WTC11 (cell line): ENCODE measurements around the gene NRG3. TPM values are rescaled to one million over a fixed set of nuclear protein-coding genes. Genes with fewer than 3 reads are reported as not detected.

Experiments
- ATAC-seq: fragments of 200-7000 bp; cut with Tn5 transposase; 2 replicates; pipeline ENCODE4 v1.10.0; 2021; ENCODE audit warnings: mild to moderate bottlenecking, moderate library complexity
- CTCF ChIA-PET: fragments of 300-600 bp; sonication (Branson Sonifier 250); formaldehyde crosslinking; loops from one replicate; lab custom pipeline; 2021; ENCODE audit warnings: antibody characterized with exemption; lab: Charles Lee
- POLR2A ChIA-PET: fragments of 350-600 bp; sonication (Branson Sonifier 250); formaldehyde crosslinking; loops from one replicate; lab custom pipeline; 2021; ENCODE audit warnings: antibody characterized with exemption; lab: Charles Lee
- DNase-seq: peaks from one replicate; pipeline ENCODE4 v3.0.0; 2021; ENCODE audit warnings: low spot score
- H3K27ac Mint-ChIP-seq: 2 replicates; pipeline ENCODE4 v1.8.0; 2021; ENCODE audit warnings: mixed read lengths
- H3K27me3 Mint-ChIP-seq: 2 replicates; pipeline ENCODE4 v1.8.0; 2021; ENCODE audit warnings: low read depth, mild to moderate bottlenecking, moderate library complexity, mixed read lengths
- H3K36me3 Mint-ChIP-seq: 2 replicates; pipeline ENCODE4 v1.8.0; 2021; ENCODE audit warnings: mixed read lengths
- H3K4me1 Mint-ChIP-seq: 2 replicates; pipeline ENCODE4 v1.8.0; 2022; ENCODE audit warnings: mixed read lengths
- H3K4me3 Mint-ChIP-seq: 2 replicates; pipeline ENCODE4 v1.8.0; 2021; ENCODE audit warnings: mild to moderate bottlenecking, moderate library complexity, mixed read lengths
- H3K9me3 Mint-ChIP-seq: 2 replicates; pipeline ENCODE4 v1.8.0; 2021; ENCODE audit warnings: mixed read lengths
- ELF4 ChIP-seq: sonication (generic); formaldehyde crosslinking; IDR thresholded peaks from 2 replicates; pipeline ENCODE4 v1.8.1; 2022; ENCODE audit warnings: low read depth, mild to moderate bottlenecking, moderate library complexity, missing genetic modification reagents
- EMX1 ChIP-seq: fragments of 250-450 bp; sonication (Bioruptor Pico); IDR thresholded peaks from 2 replicates; pipeline ENCODE4 v1.8.0; 2021; ENCODE audit warnings: mild to moderate bottlenecking
- FOXP1 ChIP-seq: sonication (generic); formaldehyde crosslinking; IDR thresholded peaks from 2 replicates; pipeline ENCODE4 v1.8.0; 2022; ENCODE audit warnings: missing genetic modification reagents, mild to moderate bottlenecking, moderate library complexity, borderline replicate concordance
- KAT7 ChIP-seq: sonication (generic); formaldehyde crosslinking; IDR thresholded peaks from 2 replicates; pipeline ENCODE4 v1.8.1; 2023; ENCODE audit warnings: missing genetic modification reagents, mild to moderate bottlenecking, borderline replicate concordance
- SMAD3 ChIP-seq: sonication (generic); formaldehyde crosslinking; IDR thresholded peaks from 2 replicates; pipeline ENCODE4 v1.8.0; 2022; ENCODE audit warnings: missing genetic modification reagents, mild to moderate bottlenecking, borderline replicate concordance
- SMAD4 ChIP-seq: sonication (generic); formaldehyde crosslinking; IDR thresholded peaks from 2 replicates; pipeline ENCODE4 v1.8.0; 2022; ENCODE audit warnings: mild to moderate bottlenecking, missing genetic modification reagents
- SP1 ChIP-seq: sonication (generic); formaldehyde crosslinking; conservative IDR thresholded peaks from 2 replicates; pipeline ENCODE4 v1.8.1; 2022; ENCODE audit warnings: missing genetic modification reagents
- TEAD1 ChIP-seq: sonication (generic); formaldehyde crosslinking; IDR thresholded peaks from 2 replicates; pipeline ENCODE4 v1.8.0; 2022; ENCODE audit warnings: mild to moderate bottlenecking, missing genetic modification reagents
- ZNF263 ChIP-seq: sonication (generic); formaldehyde crosslinking; IDR thresholded peaks from 2 replicates; pipeline ENCODE4 v1.8.1; 2022; ENCODE audit warnings: low read depth, mild to moderate bottlenecking, moderate library complexity, missing genetic modification reagents
- ZNF423 ChIP-seq: fragments of 250-450 bp; sonication (Bioruptor Pico); IDR thresholded peaks from 2 replicates; pipeline ENCODE4 v2.1.2; 2022; ENCODE audit warnings: mild to moderate bottlenecking, moderate library complexity
- total RNA-seq: library from RNA; stranded (reverse); gene quantifications from 3 replicates; pipeline ENCODE4 v1.2.3, GENCODE V29; 2021
- TF ChIP-seq, protein P1 (sequence below): sonication (generic); formaldehyde crosslinking; IDR thresholded peaks from 2 replicates; pipeline ENCODE4 v1.8.0; 2023; ENCODE audit warnings: mild to moderate bottlenecking, missing genetic modification reagents
- TF ChIP-seq, protein P2 (sequence below): fragments of 200-600 bp; IDR thresholded peaks from 2 replicates; pipeline ENCODE4 v1.8.0; 2022; ENCODE audit warnings: antibody characterized with exemption
- TF ChIP-seq, protein P3 (sequence below): sonication (generic); formaldehyde crosslinking; conservative IDR thresholded peaks from 2 replicates; pipeline ENCODE4 v1.8.1; 2023; ENCODE audit warnings: mild to moderate bottlenecking, low read depth, missing genetic modification reagents, moderate library complexity
- TF ChIP-seq, protein P4 (sequence below): sonication (generic); formaldehyde crosslinking; IDR thresholded peaks from 2 replicates; pipeline ENCODE4 v1.8.1; 2023; ENCODE audit warnings: mild to moderate bottlenecking, moderate library complexity, missing genetic modification reagents
- TF ChIP-seq, protein P5 (sequence below): sonication (generic); formaldehyde crosslinking; IDR thresholded peaks from 2 replicates; pipeline ENCODE4 v1.8.1; 2023; ENCODE audit warnings: mild to moderate bottlenecking, missing genetic modification reagents
- TF ChIP-seq, protein P6 (sequence below): sonication (generic); formaldehyde crosslinking; IDR thresholded peaks from 2 replicates; pipeline ENCODE4 v1.8.0; 2022; ENCODE audit warnings: mild to moderate bottlenecking, missing genetic modification reagents
- TF ChIP-seq, protein P7 (sequence below): fragments of 250-450 bp; sonication (Bioruptor Pico); IDR thresholded peaks from 2 replicates; pipeline ENCODE4 v1.8.0; 2021; ENCODE audit warnings: mild to moderate bottlenecking
- TF ChIP-seq, protein P8 (sequence below): sonication (generic); formaldehyde crosslinking; IDR thresholded peaks from 2 replicates; pipeline ENCODE4 v1.8.0; 2022; ENCODE audit warnings: mild to moderate bottlenecking, missing genetic modification reagents

NRG3 gene
- total RNA-seq, 1 experiment from 2014 or later: 7.0 TPM

DNA sequence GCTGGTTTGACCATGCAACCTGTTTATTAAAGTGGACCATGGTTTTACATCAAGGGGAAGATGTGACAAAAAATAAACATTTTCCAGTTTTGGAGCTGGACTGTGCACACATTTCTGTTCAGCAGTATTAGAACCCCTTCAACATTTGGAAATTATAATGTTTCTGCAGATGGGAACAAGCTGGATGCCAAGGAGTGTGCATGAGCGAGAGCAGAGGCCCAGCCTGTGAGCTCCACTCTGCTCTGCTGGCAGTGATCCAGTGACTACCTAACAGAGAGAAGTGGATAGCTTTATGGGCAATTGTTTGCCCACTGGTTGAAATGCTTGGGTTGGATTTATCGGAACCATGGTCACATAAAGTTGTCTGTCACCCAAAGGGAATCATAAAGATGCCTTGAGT is 456.7 kb downstream of the NRG3 start (continued):
- TF ChIP-seq, protein P1, sequence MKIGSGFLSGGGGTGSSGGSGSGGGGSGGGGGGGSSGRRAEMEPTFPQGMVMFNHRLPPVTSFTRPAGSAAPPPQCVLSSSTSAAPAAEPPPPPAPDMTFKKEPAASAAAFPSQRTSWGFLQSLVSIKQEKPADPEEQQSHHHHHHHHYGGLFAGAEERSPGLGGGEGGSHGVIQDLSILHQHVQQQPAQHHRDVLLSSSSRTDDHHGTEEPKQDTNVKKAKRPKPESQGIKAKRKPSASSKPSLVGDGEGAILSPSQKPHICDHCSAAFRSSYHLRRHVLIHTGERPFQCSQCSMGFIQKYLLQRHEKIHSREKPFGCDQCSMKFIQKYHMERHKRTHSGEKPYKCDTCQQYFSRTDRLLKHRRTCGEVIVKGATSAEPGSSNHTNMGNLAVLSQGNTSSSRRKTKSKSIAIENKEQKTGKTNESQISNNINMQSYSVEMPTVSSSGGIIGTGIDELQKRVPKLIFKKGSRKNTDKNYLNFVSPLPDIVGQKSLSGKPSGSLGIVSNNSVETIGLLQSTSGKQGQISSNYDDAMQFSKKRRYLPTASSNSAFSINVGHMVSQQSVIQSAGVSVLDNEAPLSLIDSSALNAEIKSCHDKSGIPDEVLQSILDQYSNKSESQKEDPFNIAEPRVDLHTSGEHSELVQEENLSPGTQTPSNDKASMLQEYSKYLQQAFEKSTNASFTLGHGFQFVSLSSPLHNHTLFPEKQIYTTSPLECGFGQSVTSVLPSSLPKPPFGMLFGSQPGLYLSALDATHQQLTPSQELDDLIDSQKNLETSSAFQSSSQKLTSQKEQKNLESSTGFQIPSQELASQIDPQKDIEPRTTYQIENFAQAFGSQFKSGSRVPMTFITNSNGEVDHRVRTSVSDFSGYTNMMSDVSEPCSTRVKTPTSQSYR (CRISPR knock-in tag): no peak
- TF ChIP-seq TEAD1 (no peak), KAT7 (CRISPR knock-in tag) (no peak), SMAD3 (no peak), FOXP1 (no peak), EMX1 (no peak)
- TF ChIP-seq, protein P2, sequence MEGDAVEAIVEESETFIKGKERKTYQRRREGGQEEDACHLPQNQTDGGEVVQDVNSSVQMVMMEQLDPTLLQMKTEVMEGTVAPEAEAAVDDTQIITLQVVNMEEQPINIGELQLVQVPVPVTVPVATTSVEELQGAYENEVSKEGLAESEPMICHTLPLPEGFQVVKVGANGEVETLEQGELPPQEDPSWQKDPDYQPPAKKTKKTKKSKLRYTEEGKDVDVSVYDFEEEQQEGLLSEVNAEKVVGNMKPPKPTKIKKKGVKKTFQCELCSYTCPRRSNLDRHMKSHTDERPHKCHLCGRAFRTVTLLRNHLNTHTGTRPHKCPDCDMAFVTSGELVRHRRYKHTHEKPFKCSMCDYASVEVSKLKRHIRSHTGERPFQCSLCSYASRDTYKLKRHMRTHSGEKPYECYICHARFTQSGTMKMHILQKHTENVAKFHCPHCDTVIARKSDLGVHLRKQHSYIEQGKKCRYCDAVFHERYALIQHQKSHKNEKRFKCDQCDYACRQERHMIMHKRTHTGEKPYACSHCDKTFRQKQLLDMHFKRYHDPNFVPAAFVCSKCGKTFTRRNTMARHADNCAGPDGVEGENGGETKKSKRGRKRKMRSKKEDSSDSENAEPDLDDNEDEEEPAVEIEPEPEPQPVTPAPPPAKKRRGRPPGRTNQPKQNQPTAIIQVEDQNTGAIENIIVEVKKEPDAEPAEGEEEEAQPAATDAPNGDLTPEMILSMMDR: no peak
- TF ChIP-seq, protein P3, sequence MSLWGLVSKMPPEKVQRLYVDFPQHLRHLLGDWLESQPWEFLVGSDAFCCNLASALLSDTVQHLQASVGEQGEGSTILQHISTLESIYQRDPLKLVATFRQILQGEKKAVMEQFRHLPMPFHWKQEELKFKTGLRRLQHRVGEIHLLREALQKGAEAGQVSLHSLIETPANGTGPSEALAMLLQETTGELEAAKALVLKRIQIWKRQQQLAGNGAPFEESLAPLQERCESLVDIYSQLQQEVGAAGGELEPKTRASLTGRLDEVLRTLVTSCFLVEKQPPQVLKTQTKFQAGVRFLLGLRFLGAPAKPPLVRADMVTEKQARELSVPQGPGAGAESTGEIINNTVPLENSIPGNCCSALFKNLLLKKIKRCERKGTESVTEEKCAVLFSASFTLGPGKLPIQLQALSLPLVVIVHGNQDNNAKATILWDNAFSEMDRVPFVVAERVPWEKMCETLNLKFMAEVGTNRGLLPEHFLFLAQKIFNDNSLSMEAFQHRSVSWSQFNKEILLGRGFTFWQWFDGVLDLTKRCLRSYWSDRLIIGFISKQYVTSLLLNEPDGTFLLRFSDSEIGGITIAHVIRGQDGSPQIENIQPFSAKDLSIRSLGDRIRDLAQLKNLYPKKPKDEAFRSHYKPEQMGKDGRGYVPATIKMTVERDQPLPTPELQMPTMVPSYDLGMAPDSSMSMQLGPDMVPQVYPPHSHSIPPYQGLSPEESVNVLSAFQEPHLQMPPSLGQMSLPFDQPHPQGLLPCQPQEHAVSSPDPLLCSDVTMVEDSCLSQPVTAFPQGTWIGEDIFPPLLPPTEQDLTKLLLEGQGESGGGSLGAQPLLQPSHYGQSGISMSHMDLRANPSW (CRISPR knock-in tag): no peak
- TF ChIP-seq, protein P4, sequence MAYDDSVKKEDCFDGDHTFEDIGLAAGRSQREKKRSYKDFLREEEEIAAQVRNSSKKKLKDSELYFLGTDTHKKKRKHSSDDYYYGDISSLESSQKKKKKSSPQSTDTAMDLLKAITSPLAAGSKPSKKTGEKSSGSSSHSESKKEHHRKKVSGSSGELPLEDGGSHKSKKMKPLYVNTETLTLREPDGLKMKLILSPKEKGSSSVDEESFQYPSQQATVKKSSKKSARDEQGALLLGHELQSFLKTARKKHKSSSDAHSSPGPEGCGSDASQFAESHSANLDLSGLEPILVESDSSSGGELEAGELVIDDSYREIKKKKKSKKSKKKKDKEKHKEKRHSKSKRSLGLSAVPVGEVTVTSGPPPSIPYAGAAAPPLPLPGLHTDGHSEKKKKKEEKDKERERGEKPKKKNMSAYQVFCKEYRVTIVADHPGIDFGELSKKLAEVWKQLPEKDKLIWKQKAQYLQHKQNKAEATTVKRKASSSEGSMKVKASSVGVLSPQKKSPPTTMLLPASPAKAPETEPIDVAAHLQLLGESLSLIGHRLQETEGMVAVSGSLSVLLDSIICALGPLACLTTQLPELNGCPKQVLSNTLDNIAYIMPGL: no peak
- TF ChIP-seq, protein P5, sequence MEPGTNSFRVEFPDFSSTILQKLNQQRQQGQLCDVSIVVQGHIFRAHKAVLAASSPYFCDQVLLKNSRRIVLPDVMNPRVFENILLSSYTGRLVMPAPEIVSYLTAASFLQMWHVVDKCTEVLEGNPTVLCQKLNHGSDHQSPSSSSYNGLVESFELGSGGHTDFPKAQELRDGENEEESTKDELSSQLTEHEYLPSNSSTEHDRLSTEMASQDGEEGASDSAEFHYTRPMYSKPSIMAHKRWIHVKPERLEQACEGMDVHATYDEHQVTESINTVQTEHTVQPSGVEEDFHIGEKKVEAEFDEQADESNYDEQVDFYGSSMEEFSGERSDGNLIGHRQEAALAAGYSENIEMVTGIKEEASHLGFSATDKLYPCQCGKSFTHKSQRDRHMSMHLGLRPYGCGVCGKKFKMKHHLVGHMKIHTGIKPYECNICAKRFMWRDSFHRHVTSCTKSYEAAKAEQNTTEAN (CRISPR knock-in tag): no peak

DNA sequence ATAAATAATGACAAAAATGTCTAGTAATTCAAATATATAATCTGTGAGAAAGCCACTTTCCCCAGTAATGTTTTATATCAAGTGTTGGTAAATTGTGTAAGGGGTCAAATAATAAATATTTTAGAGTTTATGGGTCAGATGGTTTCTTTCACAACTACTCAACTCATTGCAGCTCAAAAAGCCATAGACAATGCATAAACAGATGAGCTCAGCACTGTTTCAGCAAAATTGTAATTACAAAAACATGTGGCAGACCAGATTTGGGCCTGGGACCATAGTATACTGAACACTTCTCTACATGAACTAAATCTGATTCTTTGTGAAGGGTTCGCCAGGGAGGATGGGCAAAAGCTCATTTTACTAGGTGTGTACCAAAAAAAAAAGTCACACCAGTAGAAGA is 460.8 kb downstream of the NRG3 start:
- DNase-seq: no peak
- peaks cover 6% of the 10 kb centered on the region for H3K4me1 Mint-ChIP-seq
- no peaks in the 10 kb centered on the region for H3K36me3 Mint-ChIP-seq
- H3K9me3 Mint-ChIP-seq: no peaks in the 10 kb centered on the region
- no peak overlapping the region for H3K27ac Mint-ChIP-seq
- ATAC-seq: no peak
- no peak overlapping the region for H3K4me3 Mint-ChIP-seq
- CTCF ChIA-PET: interaction anchor here (0.9 kb wide), 1 partner anchor 186 kb away, joined by 3 read pairs; no protein-coding TSS in a partner anchor
- H3K27me3 Mint-ChIP-seq: no peaks in the 10 kb centered on the region
- POLR2A ChIA-PET: no interaction called here
- TF ChIP-seq SMAD4 (CRISPR knock-in tag): no peak
- TF ChIP-seq ZNF423: no peak
- TF ChIP-seq, protein P1 (CRISPR knock-in tag): no peak
- TF ChIP-seq ELF4: no peak
- TF ChIP-seq, protein P5 (CRISPR knock-in tag): no peak
- TF ChIP-seq, protein P6, sequence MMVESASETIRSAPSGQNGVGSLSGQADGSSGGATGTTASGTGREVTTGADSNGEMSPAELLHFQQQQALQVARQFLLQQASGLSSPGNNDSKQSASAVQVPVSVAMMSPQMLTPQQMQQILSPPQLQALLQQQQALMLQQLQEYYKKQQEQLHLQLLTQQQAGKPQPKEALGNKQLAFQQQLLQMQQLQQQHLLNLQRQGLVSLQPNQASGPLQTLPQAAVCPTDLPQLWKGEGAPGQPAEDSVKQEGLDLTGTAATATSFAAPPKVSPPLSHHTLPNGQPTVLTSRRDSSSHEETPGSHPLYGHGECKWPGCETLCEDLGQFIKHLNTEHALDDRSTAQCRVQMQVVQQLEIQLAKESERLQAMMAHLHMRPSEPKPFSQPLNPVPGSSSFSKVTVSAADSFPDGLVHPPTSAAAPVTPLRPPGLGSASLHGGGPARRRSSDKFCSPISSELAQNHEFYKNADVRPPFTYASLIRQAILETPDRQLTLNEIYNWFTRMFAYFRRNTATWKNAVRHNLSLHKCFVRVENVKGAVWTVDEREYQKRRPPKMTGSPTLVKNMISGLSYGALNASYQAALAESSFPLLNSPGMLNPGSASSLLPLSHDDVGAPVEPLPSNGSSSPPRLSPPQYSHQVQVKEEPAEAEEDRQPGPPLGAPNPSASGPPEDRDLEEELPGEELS: no peak
- TF ChIP-seq, protein P7, sequence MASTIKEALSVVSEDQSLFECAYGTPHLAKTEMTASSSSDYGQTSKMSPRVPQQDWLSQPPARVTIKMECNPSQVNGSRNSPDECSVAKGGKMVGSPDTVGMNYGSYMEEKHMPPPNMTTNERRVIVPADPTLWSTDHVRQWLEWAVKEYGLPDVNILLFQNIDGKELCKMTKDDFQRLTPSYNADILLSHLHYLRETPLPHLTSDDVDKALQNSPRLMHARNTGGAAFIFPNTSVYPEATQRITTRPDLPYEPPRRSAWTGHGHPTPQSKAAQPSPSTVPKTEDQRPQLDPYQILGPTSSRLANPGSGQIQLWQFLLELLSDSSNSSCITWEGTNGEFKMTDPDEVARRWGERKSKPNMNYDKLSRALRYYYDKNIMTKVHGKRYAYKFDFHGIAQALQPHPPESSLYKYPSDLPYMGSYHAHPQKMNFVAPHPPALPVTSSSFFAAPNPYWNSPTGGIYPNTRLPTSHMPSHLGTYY (CRISPR knock-in tag): no peak
- TF ChIP-seq SP1 (CRISPR knock-in tag): no peak
- TF ChIP-seq, protein P8, sequence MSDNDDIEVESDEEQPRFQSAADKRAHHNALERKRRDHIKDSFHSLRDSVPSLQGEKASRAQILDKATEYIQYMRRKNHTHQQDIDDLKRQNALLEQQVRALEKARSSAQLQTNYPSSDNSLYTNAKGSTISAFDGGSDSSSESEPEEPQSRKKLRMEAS (CRISPR knock-in tag): no peak
- no peak for TF ChIP-seq ZNF263
